Measurements from ENCODE around the gene TERT.

GRCh38 chr5:1285141-1285540 lies 9.7 kb downstream of the TERT start:
- no peak for TF ChIP-seq CTCF (conservative IDR thresholded peaks at IDR 0.05)
- no peak for TF ChIP-seq ZFX (IDR thresholded peaks at IDR 0.05)

Measured in C4-2B (cell line).